HG02852 (cell line): ENCODE measurements around the gene ADGRF3.
"Not testable (repeated sequence)": the region's sequence is repeated elsewhere in the genome, so short reads cannot be mapped to it uniquely, and the experiment has no call there.

ENCODE experiments used
- ATAC-seq: cut with Tn5 transposase; IDR thresholded peaks from one replicate; pipeline ENCODE4 v1.9.1; 2021; ENCODE audit warnings: mild to moderate bottlenecking, moderate library complexity; ENCODE audit not compliant: unreplicated experiment

Gene ADGRF3

GRCh38 chr2:26281226-26281625 lies 65.4 kb downstream of the ADGRF3 start:
- no peak for ATAC-seq

DNA sequence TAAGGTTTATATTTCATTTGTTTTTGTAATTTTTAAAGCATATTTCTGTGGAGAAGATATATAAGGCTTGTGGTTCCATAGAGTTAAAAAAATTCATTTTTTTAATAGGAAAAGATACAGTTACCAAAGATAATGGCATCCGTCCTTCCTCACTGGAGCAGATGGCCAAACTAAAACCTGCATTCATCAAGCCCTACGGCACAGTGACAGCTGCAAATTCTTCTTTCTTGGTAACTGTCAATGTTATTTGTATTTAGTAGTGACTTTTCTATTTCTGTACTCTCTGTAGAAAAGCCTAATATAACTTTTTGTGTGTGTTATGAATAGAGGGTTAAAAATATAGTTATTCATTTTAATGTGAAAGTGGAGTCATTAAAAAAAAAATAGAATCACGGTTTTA lies 66.7 kb downstream of the ADGRF3 start:
- no peak for ATAC-seq

- no peak for ATAC-seq
These were observed 69.9 kb downstream of the ADGRF3 start for GRCh38 chr2:26276484-26277227.

GRCh38 chr2:26274058-26274613 lies 72.5 kb downstream of the ADGRF3 start:
- no peak for ATAC-seq

DNA sequence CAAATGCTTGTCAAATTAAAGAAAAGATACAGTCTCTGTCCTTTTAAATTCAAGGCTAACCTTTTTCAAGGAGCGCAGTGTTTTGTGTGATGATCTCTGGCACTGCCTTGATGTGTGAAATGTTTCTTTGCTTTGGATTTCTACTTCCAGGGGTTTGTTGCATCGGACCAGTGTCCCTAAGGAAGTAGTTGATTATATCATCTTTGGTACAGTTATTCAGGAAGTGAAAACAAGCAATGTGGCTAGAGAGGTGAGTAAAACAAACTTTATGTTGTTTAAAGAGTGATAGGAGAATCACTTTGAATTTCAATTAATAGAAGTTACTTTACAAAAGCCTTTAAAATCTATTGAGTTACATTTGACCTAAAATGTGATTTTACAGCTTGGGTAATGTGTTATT lies 73.1 kb downstream of the ADGRF3 start:
- ATAC-seq: no peak

GRCh38 chr2:26270373-26270772 lies 76.2 kb downstream of the ADGRF3 start:
- no peak for ATAC-seq

- ATAC-seq: no peak
These were observed 76.9 kb downstream of the ADGRF3 start for GRCh38 chr2:26269571-26270158.

DNA sequence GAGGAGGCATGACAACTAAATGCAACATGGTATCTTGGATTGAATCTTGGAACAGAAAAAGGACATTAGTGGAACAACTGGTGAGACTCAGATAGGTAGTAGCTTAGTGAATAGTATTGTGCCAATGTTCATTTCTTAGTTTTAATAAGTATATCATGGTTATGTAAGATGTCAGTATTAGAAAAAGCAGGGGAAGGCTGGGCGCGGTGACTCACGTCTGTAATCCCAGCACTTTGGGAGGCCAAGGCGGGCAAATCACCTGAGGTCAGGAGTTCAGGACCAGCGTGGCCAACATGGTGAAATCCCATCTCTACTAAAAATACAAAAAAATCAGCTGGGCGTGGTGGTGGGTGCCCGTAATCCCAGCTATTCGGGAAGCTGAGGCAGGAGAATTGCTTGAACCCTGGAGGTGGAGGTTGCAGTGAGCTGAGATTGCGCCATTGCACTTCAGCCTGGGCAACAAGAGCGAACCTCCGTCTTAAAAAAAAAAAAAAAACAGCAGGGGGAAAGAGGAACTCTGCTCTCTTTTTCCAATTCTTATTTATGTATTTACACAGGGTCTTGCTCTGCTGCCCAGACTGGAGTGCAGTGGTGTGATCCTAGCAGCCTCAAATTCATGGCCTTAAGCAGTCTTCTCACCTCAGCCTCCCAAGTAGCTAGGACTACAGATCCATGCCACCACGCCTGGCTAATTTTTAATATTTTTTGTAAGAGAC lies 77.8 kb downstream of the ADGRF3 start:
- ATAC-seq: not testable (repeated sequence)

DNA sequence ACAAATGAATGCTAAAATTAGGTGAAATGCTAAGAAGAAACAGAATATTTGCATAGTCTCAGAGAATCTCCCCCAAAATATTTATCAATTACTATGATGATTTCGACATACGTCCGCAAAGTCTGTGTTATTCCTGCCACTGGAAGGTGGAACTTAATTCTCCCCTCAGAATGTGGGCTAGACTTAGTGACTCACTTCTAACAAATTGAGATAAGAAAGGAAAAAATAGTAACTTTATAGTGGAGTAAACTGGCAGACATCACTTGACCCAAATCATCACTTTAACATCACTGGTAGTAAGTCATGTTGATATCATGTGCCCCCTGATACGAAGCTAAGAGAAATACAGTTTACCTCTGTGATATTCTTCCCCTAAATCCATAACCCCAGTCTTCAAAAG lies 78.4 kb downstream of the ADGRF3 start:
- ATAC-seq: no peak

- ATAC-seq: not testable (repeated sequence)
These were observed 87.8 kb downstream of the ADGRF3 start for GRCh38 chr2:26258836-26259235.
